ENCODE results near the gene NQO2. TPM values are rescaled to one million over a fixed set of nuclear protein-coding genes. Genes with fewer than 3 reads are reported as not detected.
A peak's percentile ranks its signal among the peaks of the same experiment; 100 is the strongest.

The NQO2 gene
- total and polyA plus RNA-seq, 11 donors, result 37.0 to 85.4 (median 62.8) TPM

DNA sequence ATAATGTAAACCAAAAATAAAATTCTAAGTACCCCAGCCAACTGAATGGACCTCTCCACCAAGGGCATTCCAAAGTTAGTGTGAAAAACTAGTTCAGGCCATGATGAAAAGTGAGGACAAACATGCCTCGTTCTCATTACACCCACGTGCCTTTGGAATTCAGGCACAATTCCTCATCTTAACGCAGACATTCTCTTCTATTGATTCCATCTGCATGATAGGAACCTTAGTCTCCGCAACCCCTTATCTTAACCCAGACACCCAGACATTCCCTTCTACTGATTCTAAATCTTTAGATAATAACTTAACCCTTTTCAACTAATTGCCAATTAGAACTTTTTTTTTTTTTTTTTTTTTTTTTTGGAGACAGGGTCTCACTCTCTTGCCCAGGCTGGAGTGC lies 20.8 kb upstream of the NQO2 start:
- H3K36me3 ChIP-seq, result no peaks in the 10 kb centered on the region
- 66 to 77% (median 70%) methylated on average over 4 of the region's 4 CpGs for WGBS, 4 donors
- no peak overlapping the region for H3K27ac ChIP-seq
- H3K4me1 ChIP-seq, result peaks cover 0 to 38% (median 19%) of the 10 kb centered on the region in 12 donors
- DNase-seq (no peak), ATAC-seq (no peak)
- intact Hi-C loops (cut with DNase I), result no loop called here
- H3K4me3 ChIP-seq, result no peak overlapping the region
- TF ChIP-seq CTCF (IDR thresholded peaks at IDR 0.05) (no peak), POLR2A (IDR thresholded peaks at IDR 0.05) (no peak)
- no peaks in the 10 kb centered on the region for H3K27me3 ChIP-seq
- H3K9me3 ChIP-seq, result no peaks in the 10 kb centered on the region

DNA sequence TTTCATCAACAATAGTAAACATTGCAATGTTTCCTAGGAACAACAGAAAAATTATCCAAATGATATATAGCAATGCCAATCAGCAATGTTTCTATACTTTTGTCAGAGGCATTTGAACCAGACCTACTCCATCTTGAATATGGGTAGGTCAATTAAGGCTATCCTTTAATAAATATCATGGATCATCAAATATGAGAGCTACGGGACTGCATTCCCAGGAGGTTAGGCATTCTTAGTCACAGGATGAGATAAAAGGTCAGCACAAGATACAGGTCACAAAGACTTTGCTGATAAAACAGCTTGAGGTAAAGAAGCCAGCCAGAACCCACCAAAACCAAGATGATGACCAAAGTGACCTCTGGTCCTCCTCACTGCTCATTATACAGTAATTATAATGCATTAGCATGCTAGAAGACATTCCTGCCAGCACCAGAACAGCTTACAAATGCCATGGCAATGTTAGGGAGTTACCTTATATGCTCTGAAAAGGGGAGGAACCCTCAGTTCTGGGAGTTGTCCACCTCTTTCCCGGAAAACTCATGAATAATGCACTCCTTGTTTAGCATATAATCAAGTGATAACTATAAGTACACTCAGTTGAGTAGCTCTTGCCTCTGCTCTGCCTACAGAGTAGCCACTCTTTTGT lies 19.8 kb upstream of the NQO2 start:
- no peaks in the 10 kb centered on the region for H3K36me3 ChIP-seq
- peaks cover 0 to 38% (median 19%) of the 10 kb centered on the region in 12 donors for H3K4me1 ChIP-seq
- WGBS, 4 donors, result 55 to 74% (median 65%) methylated on average over 2 of the region's 2 CpGs
- no peak overlapping the region for H3K27ac ChIP-seq
- H3K27me3 ChIP-seq, result no peaks in the 10 kb centered on the region
- intact Hi-C loops (cut with DNase I), result loop anchor here in 4 of 10 donors (10.0 kb wide), 1 partner anchor 45 kb away; no protein-coding TSS in a partner anchor
- ATAC-seq (no peak), DNase-seq (no peak)
- no peak for TF ChIP-seq CTCF (IDR thresholded peaks at IDR 0.05)
- no peaks in the 10 kb centered on the region for H3K9me3 ChIP-seq
- no peak overlapping the region for H3K4me3 ChIP-seq

GRCh38 chr6:2980465-2980855 lies 19.2 kb upstream of the NQO2 start:
- H3K27me3 ChIP-seq, result no peaks in the 10 kb centered on the region
- intact Hi-C loops (cut with DNase I), result loop anchor here in 4 of 10 donors (10.0 kb wide), 1 partner anchor 46 kb away; no protein-coding TSS in a partner anchor
- no peak overlapping the region for H3K4me3 ChIP-seq
- TF ChIP-seq CTCF (IDR thresholded peaks at IDR 0.05) (no peak), POLR2A (IDR thresholded peaks at IDR 0.05) (no peak)
- no peak for ATAC-seq
- no peak for DNase-seq
- H3K27ac ChIP-seq, result peak overlapping the region in 2 of 12 donors; percentile 62 to 82
- no peaks in the 10 kb centered on the region for H3K36me3 ChIP-seq
- 92 to 98% (median 97%) methylated on average over 3 of the region's 3 CpGs for WGBS, 4 donors
- H3K4me1 ChIP-seq, result peaks cover 0 to 38% (median 19%) of the 10 kb centered on the region in 12 donors
- H3K9me3 ChIP-seq, result no peaks in the 10 kb centered on the region

DNA sequence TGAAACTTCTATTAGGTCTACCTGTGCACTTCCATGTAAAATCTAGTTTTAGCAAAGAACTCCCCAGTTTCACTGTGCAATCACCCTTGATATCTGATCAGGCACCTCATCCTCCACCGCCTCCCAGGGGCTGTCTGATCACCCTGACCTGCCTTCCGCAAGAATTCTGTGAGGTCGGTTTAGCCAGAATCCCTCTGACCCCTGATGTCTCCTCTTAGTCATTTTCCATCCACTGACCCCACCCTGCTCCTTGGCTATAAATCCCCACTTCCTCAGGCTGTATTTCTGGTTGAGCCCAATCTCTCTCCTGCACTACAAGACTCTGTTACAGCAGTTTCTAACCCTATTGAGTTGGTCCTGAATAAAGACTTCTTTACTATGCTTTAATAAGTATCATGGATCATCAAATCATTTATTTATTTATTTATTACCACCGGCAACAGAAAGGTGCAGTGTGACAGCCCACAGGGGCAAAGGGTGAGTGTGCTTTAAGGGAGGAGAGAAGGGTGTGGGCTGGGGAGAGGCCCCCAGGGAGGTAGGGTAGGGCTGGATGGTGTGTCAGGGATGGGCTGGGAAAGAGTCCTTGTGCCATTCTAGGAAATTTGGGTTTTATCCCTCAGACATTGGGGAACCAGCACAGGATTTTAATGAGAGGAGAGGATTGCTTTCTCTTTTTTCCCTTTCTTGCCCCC lies 17.1 kb upstream of the NQO2 start:
- Histone ChIP-seq H3K9me3 (no peaks in the 10 kb centered on the region), H3K4me3 (no peak overlapping the region), H3K27me3 (no peaks in the 10 kb centered on the region), H3K4me1 (peaks cover 0 to 47% (median 21%) of the 10 kb centered on the region in 12 donors), H3K36me3 (no peaks in the 10 kb centered on the region), H3K27ac (peak overlapping the region in 11 of 12 donors; percentile 9 to 82 (median 57))
- DNase-seq (no peak), ATAC-seq (peak in 1 of 4 donors; percentile 16)
- intact Hi-C loops (cut with DNase I), result loop anchor here in 4 of 10 donors (10.0 kb wide), 1 partner anchor 48 kb away; no protein-coding TSS in a partner anchor
- 77 to 83% (median 81%) methylated on average over 4 of the region's 4 CpGs for WGBS, 4 donors
- TF ChIP-seq CTCF (IDR thresholded peaks at IDR 0.05), result no peak
- no peak for TF ChIP-seq POLR2A (IDR thresholded peaks at IDR 0.05)

All from heart left ventricle (tissue), 16 donors.